ENCODE measurements around the gene THAP10. TPM values are rescaled to one million over a fixed set of nuclear protein-coding genes. Genes with fewer than 3 reads are reported as not detected.

THAP10 gene
- total and polyA plus RNA-seq, 2 donors (not counting 1 experiment from before 2014, with no cell fraction given), result 0.07 to 0.37 TPM

GRCh38 chr15:70879401-70879800, 12.8 kb downstream of the THAP10 start:
- H3K27me3 ChIP-seq (replicated peaks in 1 of 4; ENCODE audit: control extremely low read depth in 1 of 4, control insufficient read depth in 3 of 4, insufficient read depth in 4 of 4, low read length in 3 of 4), result peaks cover 0 to 3% (median 1%) of the 10 kb centered on the region in 4 experiments
- H3K4me2 ChIP-seq (replicated peaks; ENCODE audit: low read depth, low read length, poor library complexity, severe bottlenecking), result no peak overlapping the region
- ChIA-PET CTCF (interaction anchor here (0.6 kb wide), 1 partner anchor 130 kb away, joined by 3 read pairs; no protein-coding TSS in a partner anchor), POLR2A (no interaction called here)
- Mint-ChIP-seq H3K27ac (no peak overlapping the region), H3K4me1 (no peaks in the 10 kb centered on the region), H3K27me3 (peaks cover 36% of the 10 kb centered on the region), H3K4me3 (no peak overlapping the region), H3K9me3 (ENCODE audit: insufficient read depth) (no peaks in the 10 kb centered on the region)
- TF ChIP-seq CTCF (IDR thresholded peaks at IDR 0.05) (no peak), EZH2 (IDR thresholded peaks at IDR 0.05; ENCODE audit: borderline replicate concordance, insufficient read depth, low read depth, low read length, poor library complexity, severe bottlenecking) (no peak)
- no peak overlapping the region for H3K9ac ChIP-seq (ENCODE audit: low read length)
- H3K79me2 ChIP-seq (ENCODE audit: control insufficient read depth, insufficient read depth, low read length), result no peaks in the 10 kb centered on the region
- H3K9me3 ChIP-seq (ENCODE audit: control extremely low read depth in 1 of 3, control insufficient read depth in 2 of 3, insufficient read depth in 1 of 3, low read length in 2 of 3), result no peaks in the 10 kb centered on the region
- no CpG with 5 or more reads among the region's 2 CpGs for whole genome bisulfite sequencing (ENCODE audit: insufficient coverage)
- H2AFZ ChIP-seq (ENCODE audit: insufficient read depth, low read depth, low read length, poor library complexity, severe bottlenecking), result no peak overlapping the region
- DNase-seq, result no peak
- ATAC-seq (ENCODE audit: low read depth), result no peak
- no peaks in the 10 kb centered on the region for H4K20me1 ChIP-seq (ENCODE audit: control insufficient read depth, insufficient read depth, low read length, poor library complexity, severe bottlenecking)
- no peaks in the 10 kb centered on the region for H3K36me3 ChIP-seq (replicated peaks in 1 of 2; ENCODE audit: control extremely low read depth in 1 of 2, control insufficient read depth in 1 of 2, extremely low read depth in 1 of 2, insufficient read depth in 2 of 2, low read length in 1 of 2)
- no peaks in the 10 kb centered on the region for H3K4me1 ChIP-seq (ENCODE audit: control insufficient read depth in 2 of 2, insufficient read depth in 2 of 2, low read length in 2 of 2)
- intact Hi-C loops (cut with micrococcal nuclease), result no loop called here
- H3K4me3 ChIP-seq (ENCODE audit: control extremely low read depth in 1 of 5, extremely low read depth in 1 of 5, insufficient read depth in 1 of 5, low read depth in 2 of 5, low read length in 4 of 5), result no peak overlapping the region
- H3K27ac ChIP-seq (ENCODE audit: low read length in 2 of 2), result no peak overlapping the region

GRCh38 chr15:70876683-70877082, 15.6 kb downstream of the THAP10 start:
- H3K4me2 ChIP-seq (replicated peaks; ENCODE audit: low read depth, low read length, poor library complexity, severe bottlenecking), result no peak overlapping the region
- no peak overlapping the region for H3K27ac Mint-ChIP-seq

More at GRCh38 chr15:70876683-70877082, 15.6 kb downstream of the THAP10 start:
- ATAC-seq (ENCODE audit: low read depth) (no peak), DNase-seq (no peak)
- peaks cover 0 to 3% (median 3%) of the 10 kb centered on the region in 4 experiments for H3K27me3 ChIP-seq (replicated peaks in 1 of 4; ENCODE audit: control extremely low read depth in 1 of 4, control insufficient read depth in 3 of 4, insufficient read depth in 4 of 4, low read length in 3 of 4)
- H3K9me3 ChIP-seq (ENCODE audit: control extremely low read depth in 1 of 3, control insufficient read depth in 2 of 3, insufficient read depth in 1 of 3, low read length in 2 of 3), result peaks cover 0 to 3% (median 2%) of the 10 kb centered on the region in 3 donors
- Mint-ChIP-seq H3K9me3 (ENCODE audit: insufficient read depth) (no peaks in the 10 kb centered on the region), H3K4me3 (no peak overlapping the region), H3K27me3 (peaks cover 41% of the 10 kb centered on the region), H3K4me1 (no peaks in the 10 kb centered on the region)
- TF ChIP-seq CTCF (IDR thresholded peaks at IDR 0.05), result no peak
- no peak for TF ChIP-seq EZH2 (IDR thresholded peaks at IDR 0.05; ENCODE audit: borderline replicate concordance, insufficient read depth, low read depth, low read length, poor library complexity, severe bottlenecking)
- no peaks in the 10 kb centered on the region for H3K79me2 ChIP-seq (ENCODE audit: control insufficient read depth, insufficient read depth, low read length)
- intact Hi-C loops (cut with micrococcal nuclease), result no loop called here
- no peak overlapping the region for H3K4me3 ChIP-seq (ENCODE audit: control extremely low read depth in 1 of 5, extremely low read depth in 1 of 5, insufficient read depth in 1 of 5, low read depth in 2 of 5, low read length in 4 of 5)
- H3K9ac ChIP-seq (ENCODE audit: low read length), result no peak overlapping the region
- H2AFZ ChIP-seq (ENCODE audit: insufficient read depth, low read depth, low read length, poor library complexity, severe bottlenecking), result no peak overlapping the region
- H3K27ac ChIP-seq (ENCODE audit: low read length in 2 of 2), result no peak overlapping the region
- POLR2A ChIA-PET, result no interaction called here
- H3K36me3 ChIP-seq (replicated peaks in 1 of 2; ENCODE audit: control extremely low read depth in 1 of 2, control insufficient read depth in 1 of 2, extremely low read depth in 1 of 2, insufficient read depth in 2 of 2, low read length in 1 of 2), result no peaks in the 10 kb centered on the region
- CTCF ChIA-PET, result no interaction called here
- WGBS (ENCODE audit: insufficient coverage), result 100% methylated on average over 1 of the region's 2 CpGs
- no peaks in the 10 kb centered on the region for H3K4me1 ChIP-seq (ENCODE audit: control insufficient read depth in 2 of 2, insufficient read depth in 2 of 2, low read length in 2 of 2)
- H4K20me1 ChIP-seq (ENCODE audit: control insufficient read depth, insufficient read depth, low read length, poor library complexity, severe bottlenecking), result no peaks in the 10 kb centered on the region

Data from B cell (primary cell).